ENCODE measurements around the gene HADH.

Gene HADH

DNA sequence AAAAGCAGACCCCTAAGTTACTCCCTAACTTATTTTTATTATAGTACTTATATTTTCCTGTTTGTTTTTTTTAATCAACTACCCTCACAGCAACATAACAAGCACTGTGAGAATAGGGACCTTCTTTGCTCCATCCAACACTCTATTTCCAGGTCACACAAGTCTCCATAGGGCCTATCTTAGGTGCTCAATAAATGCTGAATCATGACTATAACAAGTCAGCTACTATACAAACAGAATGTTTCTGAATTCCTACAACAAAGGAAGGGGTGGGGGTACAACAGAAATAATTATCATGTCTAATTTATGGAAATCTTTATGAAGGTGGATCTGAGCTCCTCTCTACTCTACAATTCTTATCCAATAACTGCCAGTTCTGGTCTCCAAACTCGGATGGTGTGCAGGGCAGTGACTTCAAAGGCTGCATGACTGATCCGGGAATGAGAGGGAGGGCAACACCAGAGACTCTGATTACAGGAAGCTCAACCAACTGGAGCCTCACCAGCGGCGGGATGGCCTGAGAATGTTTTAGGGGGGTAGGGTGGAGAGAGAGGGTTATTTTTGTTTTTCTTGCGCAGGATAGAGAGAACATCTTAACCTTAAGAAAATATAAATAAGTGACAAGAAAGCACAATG, 71.1 kb downstream of the HADH start:
- H3K9me2 ChIP-seq (replicated peaks; ENCODE audit: control insufficient read depth, low read length), result no peaks in the 10 kb centered on the region
- H4K20me1 ChIP-seq (ENCODE audit: control insufficient read depth, insufficient read depth, low read depth, low read length), result no peaks in the 10 kb centered on the region
- peaks cover 9% of the 10 kb centered on the region for H3K4me1 ChIP-seq (ENCODE audit: control insufficient read depth, low read length)
- H3F3A ChIP-seq (ENCODE audit: control insufficient read depth, insufficient read depth), result no peaks in the 10 kb centered on the region
- no peak overlapping the region for H3K27ac ChIP-seq (ENCODE audit: low read depth, low read length)
- H3K36me3 ChIP-seq (ENCODE audit: control insufficient read depth, low read length), result 0 out of 2 replicates have a peak, but pooled peaks cover 2% of the 10 kb centered on the region
- TF ChIP-seq, protein P1, sequence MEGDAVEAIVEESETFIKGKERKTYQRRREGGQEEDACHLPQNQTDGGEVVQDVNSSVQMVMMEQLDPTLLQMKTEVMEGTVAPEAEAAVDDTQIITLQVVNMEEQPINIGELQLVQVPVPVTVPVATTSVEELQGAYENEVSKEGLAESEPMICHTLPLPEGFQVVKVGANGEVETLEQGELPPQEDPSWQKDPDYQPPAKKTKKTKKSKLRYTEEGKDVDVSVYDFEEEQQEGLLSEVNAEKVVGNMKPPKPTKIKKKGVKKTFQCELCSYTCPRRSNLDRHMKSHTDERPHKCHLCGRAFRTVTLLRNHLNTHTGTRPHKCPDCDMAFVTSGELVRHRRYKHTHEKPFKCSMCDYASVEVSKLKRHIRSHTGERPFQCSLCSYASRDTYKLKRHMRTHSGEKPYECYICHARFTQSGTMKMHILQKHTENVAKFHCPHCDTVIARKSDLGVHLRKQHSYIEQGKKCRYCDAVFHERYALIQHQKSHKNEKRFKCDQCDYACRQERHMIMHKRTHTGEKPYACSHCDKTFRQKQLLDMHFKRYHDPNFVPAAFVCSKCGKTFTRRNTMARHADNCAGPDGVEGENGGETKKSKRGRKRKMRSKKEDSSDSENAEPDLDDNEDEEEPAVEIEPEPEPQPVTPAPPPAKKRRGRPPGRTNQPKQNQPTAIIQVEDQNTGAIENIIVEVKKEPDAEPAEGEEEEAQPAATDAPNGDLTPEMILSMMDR (IDR thresholded peaks at IDR 0.05; ENCODE audit: low read depth, low read length, poor library complexity, severe bottlenecking), result no peak
- no peak for TF ChIP-seq EZH2phosphoT487 (IDR thresholded peaks at IDR 0.05; ENCODE audit: borderline replicate concordance, low read length)
- no peaks in the 10 kb centered on the region for H3K79me2 ChIP-seq (ENCODE audit: control insufficient read depth, low read length)
- no peak overlapping the region for H3K4me3 ChIP-seq (ENCODE audit: low read length)
- no peaks in the 10 kb centered on the region for H3K9me3 ChIP-seq (ENCODE audit: control insufficient read depth, insufficient read depth, low read length)
- no peak overlapping the region for H3K4me2 ChIP-seq (ENCODE audit: low read length)
- no peaks in the 10 kb centered on the region for H3K27me3 ChIP-seq (ENCODE audit: control insufficient read depth, low read length)

DNA sequence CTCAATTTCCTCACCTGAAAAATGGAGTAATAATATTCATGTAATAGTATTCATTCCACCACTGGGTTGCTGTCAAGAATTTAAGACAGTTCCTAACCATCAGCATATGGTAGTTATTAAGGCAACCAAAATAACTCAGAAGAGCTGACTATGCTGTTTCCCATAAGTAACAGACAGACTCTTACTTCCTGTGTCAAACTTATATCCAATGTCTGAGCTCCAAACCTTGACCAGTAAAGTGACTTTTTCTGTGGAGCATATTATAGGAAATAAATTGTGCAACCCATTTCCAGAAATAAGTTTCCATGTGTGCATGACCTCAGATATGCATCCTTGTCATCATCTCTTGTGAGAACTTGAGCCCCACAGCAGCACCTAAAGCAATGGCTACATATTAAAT, 78.8 kb downstream of the HADH start:
- no peak overlapping the region for H3K4me2 ChIP-seq (ENCODE audit: low read length)

DNA sequence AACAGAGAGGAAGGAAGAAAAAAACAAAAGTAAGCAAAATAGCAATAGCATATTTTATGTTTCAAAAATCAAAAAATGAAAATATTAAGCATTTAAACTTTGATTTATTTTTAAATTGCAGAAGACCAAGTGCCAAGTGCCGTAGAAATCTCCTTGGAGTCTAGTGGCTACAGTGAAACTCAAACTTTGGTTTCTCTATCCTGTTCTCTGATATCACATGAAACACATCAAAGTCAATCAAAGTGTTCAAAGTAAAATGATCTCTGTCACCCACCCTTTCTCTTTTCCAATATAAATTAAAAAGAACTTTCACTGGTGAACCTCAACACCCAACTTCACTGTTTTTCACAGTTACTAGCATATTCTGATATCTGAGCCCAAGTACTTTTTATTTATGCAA, 81.1 kb downstream of the HADH start:
- H3K9me3 ChIP-seq (ENCODE audit: control insufficient read depth, insufficient read depth, low read length), result no peaks in the 10 kb centered on the region
- no peaks in the 10 kb centered on the region for H3F3A ChIP-seq (ENCODE audit: control insufficient read depth, insufficient read depth)
- peaks cover 12% of the 10 kb centered on the region for H3K36me3 ChIP-seq (ENCODE audit: control insufficient read depth, low read length)
- no peaks in the 10 kb centered on the region for H3K9me2 ChIP-seq (replicated peaks; ENCODE audit: control insufficient read depth, low read length)
- H3K4me2 ChIP-seq (ENCODE audit: low read length), result no peak overlapping the region
- no peaks in the 10 kb centered on the region for H3K79me2 ChIP-seq (ENCODE audit: control insufficient read depth, low read length)
- H3K27me3 ChIP-seq (ENCODE audit: control insufficient read depth, low read length), result no peaks in the 10 kb centered on the region
- no peak for TF ChIP-seq EZH2phosphoT487 (IDR thresholded peaks at IDR 0.05; ENCODE audit: borderline replicate concordance, low read length)
- TF ChIP-seq, protein P1 (IDR thresholded peaks at IDR 0.05; ENCODE audit: low read depth, low read length, poor library complexity, severe bottlenecking), result no peak
- no peak overlapping the region for H3K27ac ChIP-seq (ENCODE audit: low read depth, low read length)
- H3K4me1 ChIP-seq (ENCODE audit: control insufficient read depth, low read length), result peaks cover 52% of the 10 kb centered on the region
- H4K20me1 ChIP-seq (ENCODE audit: control insufficient read depth, insufficient read depth, low read depth, low read length), result no peaks in the 10 kb centered on the region
- no peak overlapping the region for H3K4me3 ChIP-seq (ENCODE audit: low read length)

More for the DNA sequence above, 78.8 kb downstream of the HADH start:
- Histone ChIP-seq H3K9me3 (ENCODE audit: control insufficient read depth, insufficient read depth, low read length) (no peaks in the 10 kb centered on the region), H3K27ac (ENCODE audit: low read depth, low read length) (no peak overlapping the region), H3F3A (ENCODE audit: control insufficient read depth, insufficient read depth) (no peaks in the 10 kb centered on the region), H4K20me1 (ENCODE audit: control insufficient read depth, insufficient read depth, low read depth, low read length) (no peaks in the 10 kb centered on the region), H3K36me3 (ENCODE audit: control insufficient read depth, low read length) (0 out of 2 replicates have a peak, but pooled peaks cover 2% of the 10 kb centered on the region), H3K79me2 (ENCODE audit: control insufficient read depth, low read length) (no peaks in the 10 kb centered on the region), H3K4me3 (ENCODE audit: low read length) (no peak overlapping the region), H3K4me1 (ENCODE audit: control insufficient read depth, low read length) (peaks cover 36% of the 10 kb centered on the region), H3K27me3 (ENCODE audit: control insufficient read depth, low read length) (no peaks in the 10 kb centered on the region), H3K9me2 (replicated peaks; ENCODE audit: control insufficient read depth, low read length) (no peaks in the 10 kb centered on the region)
- no peak for TF ChIP-seq EZH2phosphoT487 (IDR thresholded peaks at IDR 0.05; ENCODE audit: borderline replicate concordance, low read length)
- TF ChIP-seq, protein P1 (IDR thresholded peaks at IDR 0.05; ENCODE audit: low read depth, low read length, poor library complexity, severe bottlenecking), result no peak

Data from DOHH2 (cell line).